ENCODE measurements around the gene CZIB. TPM values are rescaled to one million over a fixed set of nuclear protein-coding genes. Genes with fewer than 3 reads are reported as not detected.
A peak's percentile ranks its signal among the peaks of the same experiment; 100 is the strongest.
"Not testable (repeated sequence)": the region's sequence is repeated elsewhere in the genome, so short reads cannot be mapped to it uniquely, and the experiment has no call there.

The CZIB gene
- total RNA-seq, 2 experiments from 2014 or later: 44.3 to 45.5 TPM

- H3K4me1 Mint-ChIP-seq (ENCODE audit: low read depth): peaks cover 31% of the 10 kb centered on the region
- H3K4me3 Mint-ChIP-seq: peak overlapping the region; percentile 94
- H3K36me3 Mint-ChIP-seq (ENCODE audit: low read depth): peaks cover 29% of the 10 kb centered on the region
- peak overlapping the region; percentile 95 for H3K27ac Mint-ChIP-seq
- H3K27me3 Mint-ChIP-seq (ENCODE audit: low read depth): no peaks in the 10 kb centered on the region
- no peaks in the 10 kb centered on the region for H3K9me3 Mint-ChIP-seq (ENCODE audit: insufficient read depth)
- DNase-seq: no peak
- ChIA-PET POLR2A (interaction anchor here (0.7 to 1.3 kb wide), 4 partner anchors 9 to 316 kb away, joined by 3 to 4 read pairs (median 3); no protein-coding TSS in a partner anchor), CTCF (interaction anchor here (0.9 to 2.1 kb wide), 2 partner anchors 11 to 15 kb away, joined by 4 to 11 read pairs; no protein-coding TSS in a partner anchor)
- no peak for ATAC-seq
These were observed 17.2 kb upstream of the CZIB start for GRCh38 chr1:53237638-53238037.

- Mint-ChIP-seq H3K4me3 (peak overlapping the region; percentile 90), H3K27ac (peak overlapping the region; percentile 97), H3K27me3 (ENCODE audit: low read depth) (no peaks in the 10 kb centered on the region), H3K36me3 (ENCODE audit: low read depth) (peaks cover 16% of the 10 kb centered on the region), H3K4me1 (ENCODE audit: low read depth) (peaks cover 31% of the 10 kb centered on the region), H3K9me3 (ENCODE audit: insufficient read depth) (no peaks in the 10 kb centered on the region)
- CTCF ChIA-PET: interaction anchor here (1.7 to 3.1 kb wide), 2 partner anchors 17 to 18 kb away, joined by 4 to 11 read pairs; partner anchors contain the start of gene MAGOH
- POLR2A ChIA-PET: interaction anchor here (0.6 kb wide), 2 partner anchors 194 to 787 kb away, joined by 3 read pairs; no protein-coding TSS in a partner anchor
- no peak for ATAC-seq
- no peak for DNase-seq
These were observed 490 bp upstream of the CZIB start for GRCh38 chr1:53220962-53221286.

- DNase-seq (no peak), ATAC-seq (no peak)
- Mint-ChIP-seq H3K36me3 (ENCODE audit: low read depth) (peaks cover 18% of the 10 kb centered on the region), H3K27ac (peak overlapping the region; percentile 97), H3K4me1 (ENCODE audit: low read depth) (peaks cover 31% of the 10 kb centered on the region), H3K9me3 (ENCODE audit: insufficient read depth) (no peaks in the 10 kb centered on the region), H3K4me3 (peak overlapping the region; percentile 90), H3K27me3 (ENCODE audit: low read depth) (no peaks in the 10 kb centered on the region)
- CTCF ChIA-PET: interaction anchor here (1.3 to 1.4 kb wide), 3 partner anchors 26 to 174 kb away, joined by 3 read pairs; no protein-coding TSS in a partner anchor
- POLR2A ChIA-PET: interaction anchor here (1.0 to 1.5 kb wide), 2 partner anchors 9 to 20 kb away, joined by 3 to 5 read pairs; no protein-coding TSS in a partner anchor
These were observed 723 bp downstream of the CZIB start for GRCh38 chr1:53219711-53220110.

DNA sequence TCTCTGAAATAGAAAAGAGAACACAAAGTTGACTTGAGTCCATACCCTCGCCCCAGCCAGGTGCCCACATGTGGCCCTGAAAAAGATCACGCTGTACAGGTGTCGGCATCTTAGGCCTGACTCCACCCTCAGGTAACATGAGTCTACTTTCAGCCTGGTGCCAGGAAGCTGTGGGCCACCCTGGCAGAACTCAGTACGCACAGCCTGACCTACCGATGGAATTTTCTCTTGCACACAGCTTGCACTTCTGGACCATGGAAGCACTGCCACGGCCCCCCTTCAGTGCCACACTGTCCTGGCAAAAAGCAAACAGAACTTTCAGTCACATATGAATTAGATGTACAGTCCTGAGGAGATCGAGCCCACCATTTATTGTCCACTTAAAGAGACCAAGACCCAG, 2.2 kb downstream of the CZIB start:
- CTCF ChIA-PET: interaction anchor here (1.3 kb wide), 1 partner anchor 32 kb away, joined by 3 read pairs; no protein-coding TSS in a partner anchor
- H3K4me1 Mint-ChIP-seq (ENCODE audit: low read depth): peaks cover 31% of the 10 kb centered on the region
- no peaks in the 10 kb centered on the region for H3K27me3 Mint-ChIP-seq (ENCODE audit: low read depth)
- DNase-seq: no peak
- no peak for ATAC-seq
- H3K27ac Mint-ChIP-seq: no peak overlapping the region
- H3K36me3 Mint-ChIP-seq (ENCODE audit: low read depth): peaks cover 32% of the 10 kb centered on the region
- no peak overlapping the region for H3K4me3 Mint-ChIP-seq
- H3K9me3 Mint-ChIP-seq (ENCODE audit: insufficient read depth): no peaks in the 10 kb centered on the region
- POLR2A ChIA-PET: no interaction called here

DNA sequence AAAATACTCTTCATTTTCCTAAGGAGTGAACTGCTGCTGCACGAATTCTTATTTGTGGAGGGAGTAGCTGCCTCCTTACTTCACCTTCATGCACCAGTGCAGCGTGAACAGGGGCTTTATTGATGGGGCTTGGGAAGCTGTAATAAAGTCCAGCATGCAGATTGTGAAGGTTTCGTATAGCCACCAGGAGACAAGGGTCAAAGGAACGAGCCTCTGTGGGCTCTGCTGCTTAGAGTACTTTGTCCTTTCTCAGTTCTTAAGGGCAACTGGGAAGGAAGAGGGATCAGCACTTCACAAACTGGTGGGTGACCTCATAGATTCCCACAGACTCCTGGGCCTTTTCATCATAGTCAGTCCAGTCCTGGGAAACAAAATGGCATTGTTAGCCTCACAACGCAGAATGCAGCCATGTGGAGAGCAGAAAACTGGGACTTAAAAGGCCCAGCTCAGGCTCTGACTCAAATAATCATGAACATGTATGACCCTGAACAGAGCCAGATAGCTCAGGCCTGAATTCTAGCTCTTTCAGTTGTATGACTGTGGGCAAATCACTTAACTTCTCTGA, 6.0 kb downstream of the CZIB start:
- Mint-ChIP-seq H3K4me3 (no peak overlapping the region), H3K27ac (no peak overlapping the region), H3K9me3 (ENCODE audit: insufficient read depth) (no peaks in the 10 kb centered on the region), H3K27me3 (ENCODE audit: low read depth) (no peaks in the 10 kb centered on the region), H3K36me3 (ENCODE audit: low read depth) (peaks cover 54% of the 10 kb centered on the region), H3K4me1 (ENCODE audit: low read depth) (peaks cover 19% of the 10 kb centered on the region)
- POLR2A ChIA-PET: interaction anchor here (0.6 kb wide), 1 partner anchor 22 kb away, joined by 4 read pairs; no protein-coding TSS in a partner anchor
- no peak for DNase-seq
- CTCF ChIA-PET: no interaction called here
- ATAC-seq: no peak

DNA sequence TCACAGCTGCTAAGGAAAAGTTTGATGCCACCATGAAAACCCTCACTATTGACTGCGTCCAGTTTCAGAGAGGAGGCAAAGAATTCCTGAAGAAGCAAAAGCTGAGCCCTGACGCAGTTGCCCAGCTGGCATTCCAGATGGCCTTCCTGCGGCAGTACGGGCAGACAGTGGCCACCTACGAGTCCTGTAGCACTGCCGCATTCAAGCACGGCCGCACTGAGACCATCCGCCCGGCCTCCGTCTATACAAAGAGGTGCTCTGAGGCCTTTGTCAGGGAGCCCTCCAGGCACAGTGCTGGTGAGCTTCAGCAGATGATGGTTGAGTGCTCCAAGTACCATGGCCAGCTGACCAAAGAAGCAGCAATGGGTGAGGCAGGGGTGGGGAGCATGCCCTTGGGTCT, 9.5 kb downstream of the CZIB start:
- CTCF ChIA-PET: interaction anchor here (1.5 kb wide), 1 partner anchor 12 kb away, joined by 3 read pairs; no protein-coding TSS in a partner anchor
- H3K4me3 Mint-ChIP-seq: no peak overlapping the region
- H3K4me1 Mint-ChIP-seq (ENCODE audit: low read depth): no peaks in the 10 kb centered on the region
- peaks cover 4% of the 10 kb centered on the region for H3K9me3 Mint-ChIP-seq (ENCODE audit: insufficient read depth)
- no peak overlapping the region for H3K27ac Mint-ChIP-seq
- ATAC-seq (no peak), DNase-seq (no peak)
- H3K36me3 Mint-ChIP-seq (ENCODE audit: low read depth): peaks cover 64% of the 10 kb centered on the region
- POLR2A ChIA-PET: interaction anchor here (0.6 to 1.1 kb wide), 2 partner anchors 9 to 108 kb away, joined by 3 to 5 read pairs; no protein-coding TSS in a partner anchor
- H3K27me3 Mint-ChIP-seq (ENCODE audit: low read depth): no peaks in the 10 kb centered on the region

DNA sequence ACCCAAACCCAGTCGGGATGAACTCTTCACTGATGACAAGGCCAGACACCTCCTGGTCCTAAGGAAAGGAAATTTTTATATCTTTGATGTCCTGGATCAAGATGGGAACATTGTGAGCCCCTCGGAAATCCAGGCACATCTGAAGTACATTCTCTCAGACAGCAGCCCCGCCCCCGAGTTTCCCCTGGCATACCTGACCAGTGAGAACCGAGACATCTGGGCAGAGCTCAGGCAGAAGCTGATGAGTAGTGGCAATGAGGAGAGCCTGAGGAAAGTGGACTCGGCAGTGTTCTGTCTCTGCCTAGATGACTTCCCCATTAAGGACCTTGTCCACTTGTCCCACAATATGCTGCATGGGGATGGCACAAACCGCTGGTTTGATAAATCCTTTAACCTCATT, 10.1 kb downstream of the CZIB start:
- H3K27ac Mint-ChIP-seq: no peak overlapping the region
- no peak overlapping the region for H3K4me3 Mint-ChIP-seq
- ChIA-PET POLR2A (interaction anchor here (0.6 to 1.1 kb wide), 2 partner anchors 9 to 108 kb away, joined by 3 to 5 read pairs; no protein-coding TSS in a partner anchor), CTCF (no interaction called here)
- DNase-seq: no peak
- peaks cover 4% of the 10 kb centered on the region for H3K9me3 Mint-ChIP-seq (ENCODE audit: insufficient read depth)
- peaks cover 69% of the 10 kb centered on the region for H3K36me3 Mint-ChIP-seq (ENCODE audit: low read depth)
- H3K4me1 Mint-ChIP-seq (ENCODE audit: low read depth): no peaks in the 10 kb centered on the region
- ATAC-seq: no peak
- no peaks in the 10 kb centered on the region for H3K27me3 Mint-ChIP-seq (ENCODE audit: low read depth)

- Mint-ChIP-seq H3K36me3 (ENCODE audit: low read depth) (peaks cover 77% of the 10 kb centered on the region), H3K4me3 (no peak overlapping the region), H3K4me1 (ENCODE audit: low read depth) (no peaks in the 10 kb centered on the region), H3K27me3 (ENCODE audit: low read depth) (no peaks in the 10 kb centered on the region), H3K27ac (no peak overlapping the region), H3K9me3 (ENCODE audit: insufficient read depth) (peaks cover 4% of the 10 kb centered on the region)
- CTCF ChIA-PET: no interaction called here
- POLR2A ChIA-PET: no interaction called here
- no peak for ATAC-seq
- DNase-seq: no peak
These were observed 12.7 kb downstream of the CZIB start for GRCh38 chr1:53207726-53208125.

DNA sequence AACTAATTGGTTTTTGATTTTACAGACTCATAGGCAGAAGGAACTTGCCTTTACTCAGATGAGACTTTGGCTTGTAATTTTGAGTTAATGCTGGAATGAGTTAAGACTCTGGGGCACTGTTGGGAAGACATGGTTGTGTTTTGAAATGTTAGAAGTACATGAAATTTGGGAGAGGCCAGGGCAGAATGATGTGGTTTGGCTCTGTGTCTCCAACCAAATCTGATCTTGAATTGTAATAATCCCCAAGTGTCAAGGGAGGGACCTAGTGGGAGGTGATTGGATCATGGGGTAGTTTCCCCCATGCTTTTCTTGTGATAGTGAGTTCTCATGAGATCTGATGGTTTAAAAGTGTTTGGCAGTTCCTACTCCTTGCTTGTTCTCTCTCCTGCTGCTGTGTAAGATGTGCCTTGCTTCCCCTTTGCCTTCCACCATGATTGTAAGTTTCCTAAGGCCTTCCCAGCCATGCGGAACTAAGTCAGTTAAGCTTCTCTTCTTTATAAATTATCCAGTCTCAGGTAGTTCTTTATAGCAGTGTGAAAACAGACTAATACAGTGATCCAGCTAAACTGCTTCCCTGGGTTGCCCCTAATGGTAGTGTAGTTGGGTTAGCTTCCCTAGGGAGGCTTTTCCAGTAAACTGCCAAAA, 13.6 kb downstream of the CZIB start:
- DNase-seq (no peak), ATAC-seq (no peak)
- ChIA-PET POLR2A (no interaction called here), CTCF (no interaction called here)
- H3K27ac Mint-ChIP-seq: no peak overlapping the region
- no peak overlapping the region for H3K4me3 Mint-ChIP-seq
- peaks cover 4% of the 10 kb centered on the region for H3K9me3 Mint-ChIP-seq (ENCODE audit: insufficient read depth)
- H3K36me3 Mint-ChIP-seq (ENCODE audit: low read depth): peaks cover 80% of the 10 kb centered on the region
- H3K4me1 Mint-ChIP-seq (ENCODE audit: low read depth): no peaks in the 10 kb centered on the region
- H3K27me3 Mint-ChIP-seq (ENCODE audit: low read depth): no peaks in the 10 kb centered on the region

- DNase-seq; H3K27ac Mint-ChIP-seq; POLR2A ChIA-PET; ATAC-seq; H3K4me1 Mint-ChIP-seq (ENCODE audit: low read depth); H3K27me3 Mint-ChIP-seq (ENCODE audit: low read depth); H3K9me3 Mint-ChIP-seq (ENCODE audit: insufficient read depth); CTCF ChIA-PET; H3K4me3 Mint-ChIP-seq: not testable (repeated sequence)
- peaks cover 83% of the 10 kb centered on the region for H3K36me3 Mint-ChIP-seq (ENCODE audit: low read depth)
These were observed 14.2 kb downstream of the CZIB start for GRCh38 chr1:53206083-53206685.

DNA sequence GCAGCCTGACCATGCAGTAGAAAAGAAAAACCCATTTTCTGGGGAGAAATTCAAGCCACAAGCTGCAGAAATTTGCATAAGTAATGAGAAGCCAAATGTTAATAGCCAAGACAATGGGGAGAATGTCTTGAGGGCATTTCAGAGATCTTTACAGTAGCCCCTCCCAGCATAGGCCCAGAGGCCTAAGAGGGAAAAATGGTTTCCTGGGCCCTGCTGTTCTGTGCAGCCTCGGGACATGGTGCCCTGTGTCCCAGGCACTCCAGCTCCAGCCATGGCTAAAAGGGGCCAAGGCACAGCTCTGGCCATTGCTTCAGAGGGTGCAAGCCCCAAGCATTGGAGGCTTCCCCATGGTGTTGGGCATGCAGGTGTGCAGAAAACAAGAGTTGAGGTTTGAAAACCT, 14.9 kb downstream of the CZIB start:
- H3K9me3 Mint-ChIP-seq (ENCODE audit: insufficient read depth); H3K4me1 Mint-ChIP-seq (ENCODE audit: low read depth); H3K4me3 Mint-ChIP-seq; H3K27ac Mint-ChIP-seq; POLR2A ChIA-PET; CTCF ChIA-PET; H3K27me3 Mint-ChIP-seq (ENCODE audit: low read depth); DNase-seq; ATAC-seq: not testable (repeated sequence)
- H3K36me3 Mint-ChIP-seq (ENCODE audit: low read depth): peaks cover 83% of the 10 kb centered on the region

GRCh38 chr1:53203466-53203865, 17.0 kb downstream of the CZIB start:
- Mint-ChIP-seq H3K36me3 (ENCODE audit: low read depth) (peaks cover 70% of the 10 kb centered on the region), H3K9me3 (ENCODE audit: insufficient read depth) (peaks cover 4% of the 10 kb centered on the region), H3K4me1 (ENCODE audit: low read depth) (peaks cover 3% of the 10 kb centered on the region), H3K27ac (no peak overlapping the region), H3K4me3 (no peak overlapping the region), H3K27me3 (ENCODE audit: low read depth) (no peaks in the 10 kb centered on the region)
- CTCF ChIA-PET: interaction anchor here (1.4 kb wide), 1 partner anchor 18 kb away, joined by 4 read pairs; the partner anchor contains the start of gene CZIB
- POLR2A ChIA-PET: no interaction called here
- ATAC-seq: no peak
- DNase-seq: no peak
